C4-2B (cell line): ENCODE data around the gene TRIML1.

Experiments
- H3K27ac ChIP-seq: fragments of 450-650 bp; 2 replicates; pipeline ENCODE4 v1.5.1; 2017
- ZFX ChIP-seq: fragments of 450-650 bp; IDR thresholded peaks from 2 replicates; pipeline ENCODE4 v1.6.1; 2017
- TF ChIP-seq, protein P1 (sequence below): fragments of 450-650 bp; conservative IDR thresholded peaks from 2 replicates; pipeline ENCODE4 v1.5.1; 2017; ENCODE audit warnings: mild to moderate bottlenecking

Gene TRIML1

DNA sequence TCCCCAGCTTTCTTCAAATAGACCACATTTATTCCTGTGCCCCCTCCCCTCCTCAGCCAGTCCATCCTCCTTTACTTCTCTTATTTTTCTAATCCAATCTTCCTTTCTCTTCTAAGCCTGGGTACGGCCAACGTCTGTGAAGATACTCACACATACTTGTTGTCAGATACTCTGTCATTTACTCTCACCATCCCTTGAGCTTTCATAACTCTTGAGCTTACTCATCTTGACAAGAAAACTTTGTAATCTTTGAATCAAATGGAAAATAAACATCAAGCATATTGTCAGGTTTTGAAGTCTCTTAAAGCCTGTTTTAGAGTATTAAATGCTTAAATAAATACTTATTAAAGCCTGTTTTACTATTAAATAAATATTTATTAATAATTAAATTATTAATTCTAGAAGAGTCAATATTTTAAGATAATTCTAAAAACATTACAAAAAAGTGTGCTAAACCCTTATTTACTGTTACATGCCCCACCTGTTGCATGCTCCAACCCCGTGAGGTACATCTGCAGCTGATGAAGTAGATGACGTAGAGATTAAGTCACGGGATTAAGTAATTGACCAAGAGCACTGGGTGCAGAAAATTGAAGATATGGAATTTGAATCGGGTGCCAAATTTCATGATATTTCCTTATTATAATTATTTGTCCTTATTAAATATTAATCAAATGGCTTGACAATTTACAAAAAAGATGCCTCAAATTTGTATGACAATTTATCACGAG, 28.3 kb upstream of the TRIML1 start:
- H3K27ac ChIP-seq, result no peak overlapping the region
- no peak for TF ChIP-seq ZFX
- TF ChIP-seq, protein P1, sequence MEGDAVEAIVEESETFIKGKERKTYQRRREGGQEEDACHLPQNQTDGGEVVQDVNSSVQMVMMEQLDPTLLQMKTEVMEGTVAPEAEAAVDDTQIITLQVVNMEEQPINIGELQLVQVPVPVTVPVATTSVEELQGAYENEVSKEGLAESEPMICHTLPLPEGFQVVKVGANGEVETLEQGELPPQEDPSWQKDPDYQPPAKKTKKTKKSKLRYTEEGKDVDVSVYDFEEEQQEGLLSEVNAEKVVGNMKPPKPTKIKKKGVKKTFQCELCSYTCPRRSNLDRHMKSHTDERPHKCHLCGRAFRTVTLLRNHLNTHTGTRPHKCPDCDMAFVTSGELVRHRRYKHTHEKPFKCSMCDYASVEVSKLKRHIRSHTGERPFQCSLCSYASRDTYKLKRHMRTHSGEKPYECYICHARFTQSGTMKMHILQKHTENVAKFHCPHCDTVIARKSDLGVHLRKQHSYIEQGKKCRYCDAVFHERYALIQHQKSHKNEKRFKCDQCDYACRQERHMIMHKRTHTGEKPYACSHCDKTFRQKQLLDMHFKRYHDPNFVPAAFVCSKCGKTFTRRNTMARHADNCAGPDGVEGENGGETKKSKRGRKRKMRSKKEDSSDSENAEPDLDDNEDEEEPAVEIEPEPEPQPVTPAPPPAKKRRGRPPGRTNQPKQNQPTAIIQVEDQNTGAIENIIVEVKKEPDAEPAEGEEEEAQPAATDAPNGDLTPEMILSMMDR, result no peak

DNA sequence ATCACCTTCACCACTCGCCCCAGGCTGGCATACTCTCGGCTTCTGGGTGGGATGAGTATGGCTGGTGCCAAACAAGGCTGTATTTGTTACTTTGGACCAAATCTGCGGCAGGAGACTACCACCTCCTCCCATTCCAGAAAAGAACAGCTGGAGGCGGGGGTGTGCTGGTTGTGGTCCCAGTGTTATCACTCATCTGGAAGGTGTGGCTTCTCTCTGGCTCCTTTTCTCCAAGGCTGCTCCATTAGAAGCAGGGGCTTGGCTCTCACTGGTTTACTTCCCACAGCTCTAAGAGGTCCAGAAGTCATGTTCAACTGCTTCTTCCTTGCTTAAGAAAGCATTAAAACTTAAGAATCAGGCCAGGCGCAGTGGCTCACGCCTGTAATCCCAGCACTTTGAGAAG, 27.3 kb upstream of the TRIML1 start:
- no peak for TF ChIP-seq ZFX
- TF ChIP-seq, protein P1, result no peak
- no peak overlapping the region for H3K27ac ChIP-seq

DNA sequence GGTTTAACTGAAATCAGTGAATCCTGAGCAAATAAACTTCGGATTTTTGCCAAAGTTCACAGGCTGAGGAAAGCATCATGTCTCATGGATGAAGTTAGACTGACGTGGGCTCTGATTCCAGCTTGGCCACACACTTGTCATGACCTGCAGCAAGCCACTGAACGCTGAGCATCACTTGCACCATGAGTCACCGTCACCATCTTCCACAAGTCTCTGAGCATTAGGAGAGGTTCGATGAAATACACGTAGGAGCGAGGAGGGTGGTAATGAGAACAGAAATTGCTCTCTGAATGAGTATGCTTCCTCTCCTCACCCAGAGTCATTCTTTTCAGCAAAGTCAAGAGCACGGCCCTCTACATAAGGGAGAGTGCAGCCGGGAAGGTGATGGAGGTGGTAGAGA, 26.1 kb upstream of the TRIML1 start:
- TF ChIP-seq, protein P1, result no peak
- TF ChIP-seq ZFX, result no peak
- no peak overlapping the region for H3K27ac ChIP-seq

DNA sequence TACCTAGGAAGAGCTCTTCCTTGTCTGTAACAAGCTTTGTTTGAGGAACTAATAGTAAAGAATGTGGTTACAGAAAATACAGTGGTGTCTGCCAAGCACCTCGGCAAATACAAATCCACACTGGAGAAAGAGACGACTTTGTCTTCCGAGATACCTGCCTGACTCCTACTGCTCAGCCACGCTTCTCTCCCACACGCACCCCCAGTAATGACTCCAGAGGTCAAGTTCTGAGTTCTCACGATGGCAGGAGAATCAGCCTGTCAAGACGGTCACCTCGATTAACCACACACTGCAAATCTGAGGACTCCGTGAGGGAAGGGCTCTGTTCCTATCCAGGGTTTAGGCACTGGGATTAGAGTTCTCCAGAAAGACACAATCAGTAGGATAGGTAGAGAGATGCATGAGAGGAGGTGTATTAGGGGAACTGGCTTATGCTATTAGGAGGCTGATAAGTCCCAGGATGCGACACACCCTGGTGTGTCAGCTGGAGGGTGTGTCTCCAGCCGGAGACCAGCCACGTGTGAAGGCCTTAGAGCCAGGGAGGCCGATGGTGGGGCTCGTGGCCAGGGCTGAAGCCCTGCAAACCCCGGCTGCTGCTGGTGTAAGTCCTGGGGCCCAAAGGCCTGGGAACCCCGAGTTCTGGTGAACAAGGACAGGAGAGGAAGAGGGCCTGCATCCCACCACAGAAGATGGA, 21.5 kb upstream of the TRIML1 start:
- H3K27ac ChIP-seq, result no peak overlapping the region
- no peak for TF ChIP-seq ZFX
- TF ChIP-seq, protein P1, result no peak

DNA sequence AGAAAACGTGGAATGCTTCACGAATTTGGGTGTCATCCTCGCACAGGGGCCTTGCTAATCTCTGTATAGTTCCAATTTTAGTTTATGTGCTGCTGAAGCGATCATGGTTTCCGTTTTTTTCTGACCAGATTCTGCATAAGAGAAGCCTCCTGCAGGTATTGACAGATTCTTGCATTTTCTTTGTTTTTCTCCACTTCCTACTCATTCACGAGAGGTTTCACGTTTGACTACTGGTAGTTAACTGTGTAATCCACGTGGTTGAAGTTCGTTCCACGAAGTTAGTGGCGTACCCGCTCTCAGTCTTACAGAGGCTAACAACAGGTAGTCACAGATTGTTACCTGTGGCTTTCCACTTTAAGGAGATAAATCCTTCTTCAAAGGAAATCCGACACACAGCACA, 17.7 kb upstream of the TRIML1 start:
- TF ChIP-seq, protein P1, result no peak
- no peak for TF ChIP-seq ZFX

DNA sequence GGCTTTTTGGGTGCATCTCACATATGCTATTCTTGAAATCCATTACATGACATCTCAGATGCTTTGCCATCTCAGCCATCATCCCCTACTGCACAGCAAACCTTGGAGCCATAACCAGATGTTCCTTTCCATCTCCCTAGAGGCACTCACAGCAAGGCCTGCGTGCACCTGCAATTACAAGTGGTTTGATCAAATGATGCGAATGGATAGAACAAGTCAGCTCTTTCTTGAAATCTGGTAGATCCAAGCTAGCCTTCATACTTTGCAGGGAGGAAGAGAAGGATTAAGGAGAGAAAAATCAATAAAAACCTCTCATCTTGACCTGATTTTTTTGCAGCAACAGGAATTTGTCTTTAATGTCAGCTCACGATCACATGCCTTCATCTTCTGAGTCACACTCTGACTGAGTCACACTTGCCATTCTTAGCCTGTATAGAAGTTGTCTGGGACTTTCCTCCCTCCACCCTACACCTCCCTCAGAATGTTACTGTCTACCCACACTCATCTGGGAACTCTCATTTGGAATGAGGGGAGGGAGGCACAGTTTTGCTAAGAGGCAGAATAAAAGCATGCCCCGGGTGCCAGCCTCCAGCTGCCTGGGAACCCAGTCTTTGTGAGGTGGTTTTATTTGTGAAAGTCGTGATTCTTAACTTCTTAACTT, 11.9 kb upstream of the TRIML1 start:
- H3K27ac ChIP-seq, result no peak overlapping the region
- TF ChIP-seq, protein P1, result no peak
- TF ChIP-seq ZFX, result no peak

More for the DNA sequence above, 17.7 kb upstream of the TRIML1 start:
- H3K27ac ChIP-seq, result no peak overlapping the region

DNA sequence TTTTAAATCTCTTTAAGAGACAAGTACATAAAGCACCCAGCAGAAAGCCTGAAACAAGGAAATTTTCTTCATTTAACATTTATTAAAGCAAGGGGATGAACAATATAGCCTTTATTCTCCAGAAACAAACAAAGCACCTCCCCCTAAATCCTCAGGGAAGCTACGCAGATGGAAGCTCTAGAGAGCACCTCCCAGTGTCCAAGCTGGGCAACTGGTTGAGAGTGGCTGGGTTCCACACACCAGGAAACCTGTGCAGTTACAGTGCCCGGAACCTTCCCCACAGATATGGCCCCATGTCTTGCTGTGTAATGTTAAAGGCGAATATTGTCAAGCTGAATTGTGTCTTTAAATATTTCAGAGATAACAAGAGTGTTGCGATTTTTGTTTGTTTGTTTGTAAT, 8.9 kb upstream of the TRIML1 start:
- no peak overlapping the region for H3K27ac ChIP-seq
- TF ChIP-seq, protein P1, result no peak
- TF ChIP-seq ZFX, result no peak
